ENCODE measurements around the gene ELAVL1. TPM values are rescaled to one million over a fixed set of nuclear protein-coding genes. Genes with fewer than 3 reads are reported as not detected.

ELAVL1 gene
- polyA plus RNA-seq, 3 donors: 15.2 to 29.7 (median 16.9) TPM

DNA sequence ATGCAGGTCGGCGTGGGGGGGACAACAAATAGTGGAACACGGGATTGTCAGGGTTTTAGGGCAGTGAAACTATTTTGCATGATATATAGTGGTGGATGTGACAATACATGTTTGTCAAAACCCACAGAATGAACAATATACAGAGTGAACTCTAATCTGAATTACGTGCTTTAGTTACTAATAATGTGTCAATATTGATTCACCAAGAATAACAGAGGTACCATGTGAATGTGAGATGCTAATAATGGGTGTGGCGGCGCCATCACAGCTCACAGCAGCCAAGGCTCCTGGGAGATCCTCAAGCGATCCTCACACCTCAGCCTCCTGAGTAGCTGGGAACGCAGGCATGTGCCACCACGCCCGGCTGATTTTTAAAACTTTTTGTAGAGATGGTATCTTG, 12.9 kb downstream of the ELAVL1 start:
- WGBS, 3 donors: 56 to 91% (median 84%) methylated on average over 10 of the region's 10 CpGs
- no peak overlapping the region for H3K27ac ChIP-seq (ENCODE audit: low read depth, low read length)

DNA sequence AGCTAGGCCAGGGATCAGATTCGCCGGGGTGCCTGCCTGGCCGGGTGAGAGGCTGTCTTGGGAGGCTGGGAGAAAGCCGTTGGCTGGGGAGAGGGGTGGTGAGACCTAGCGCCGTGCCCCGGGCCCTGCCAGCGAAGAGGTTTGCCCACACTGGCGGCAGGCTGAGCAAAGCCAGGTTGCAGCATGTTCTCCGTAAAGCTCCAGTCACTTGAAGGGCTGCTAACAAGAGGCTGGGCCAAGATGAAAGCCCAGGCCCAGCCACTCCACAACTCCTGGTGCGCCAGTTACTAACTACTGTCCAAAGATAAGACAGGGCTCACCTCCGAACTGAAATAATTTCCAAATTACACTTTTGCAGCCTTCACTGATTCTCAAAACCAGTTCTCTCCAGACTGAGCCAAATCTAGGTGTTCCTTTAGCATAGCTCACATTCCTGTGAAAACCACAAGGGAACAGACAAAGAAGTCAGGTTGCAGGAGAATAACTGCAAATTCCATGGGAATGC, 16.3 kb downstream of the ELAVL1 start:
- 86 to 92% (median 88%) methylated on average over 12 of the region's 12 CpGs for WGBS, 3 donors
- no peak overlapping the region for H3K27ac ChIP-seq (ENCODE audit: low read depth, low read length)

DNA sequence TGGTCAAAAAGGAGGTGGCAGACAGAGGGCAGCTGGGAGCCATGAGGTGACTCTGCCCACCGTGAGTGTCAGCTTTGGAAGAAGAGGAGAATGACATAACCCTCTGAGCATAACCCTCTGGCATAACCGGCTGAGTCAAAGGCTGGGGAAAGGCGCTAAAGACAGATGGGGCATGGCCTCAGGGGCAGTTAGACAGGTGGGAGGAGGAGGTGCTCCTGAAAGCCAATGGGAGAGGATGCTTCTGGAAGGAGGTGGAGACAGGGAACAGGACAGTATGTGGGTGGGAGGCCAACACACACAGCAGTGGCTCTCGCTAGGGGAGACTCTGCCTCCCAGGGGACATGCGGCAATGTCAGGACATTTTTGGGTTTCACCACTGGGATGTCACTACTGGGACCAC, 17.1 kb downstream of the ELAVL1 start:
- no peak overlapping the region for H3K27ac ChIP-seq (ENCODE audit: low read depth, low read length)
- WGBS, 3 donors: 70 to 80% (median 72%) methylated on average over 5 of the region's 5 CpGs

DNA sequence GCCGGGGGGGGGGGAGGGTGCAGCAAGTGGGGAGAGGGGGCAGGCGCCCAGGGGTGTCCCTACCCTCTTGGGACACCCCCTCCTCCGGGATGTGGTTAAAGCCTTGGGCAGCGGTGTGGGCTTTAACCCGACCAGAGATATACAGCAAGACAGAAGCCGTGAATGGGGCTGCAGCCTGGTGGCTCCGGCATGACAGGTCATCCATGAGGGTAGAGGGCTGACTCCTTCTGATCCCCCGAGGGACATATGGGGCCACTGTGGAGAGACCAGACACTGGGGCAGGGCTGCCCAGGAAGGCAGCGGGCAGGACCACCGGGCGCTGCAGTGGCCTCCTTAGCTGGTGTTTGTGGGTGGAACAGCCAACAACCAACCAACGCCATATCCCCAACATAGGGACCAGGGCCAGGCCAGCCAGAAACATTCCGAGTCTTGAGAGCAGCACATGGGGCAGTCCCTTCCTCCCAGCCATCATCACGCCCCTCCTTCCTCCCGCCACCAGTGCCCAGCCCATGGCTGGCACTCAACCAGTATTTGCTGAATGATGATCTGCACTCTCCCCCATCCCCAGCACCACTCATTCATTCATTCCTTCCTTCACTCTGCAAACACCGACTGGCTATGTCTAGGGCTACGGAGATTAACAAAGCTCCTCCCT, 18.2 kb downstream of the ELAVL1 start:
- 79 to 86% (median 82%) methylated on average over 16 to 17 of the region's 17 CpGs for WGBS, 3 donors
- no peak overlapping the region for H3K27ac ChIP-seq (ENCODE audit: low read depth, low read length)

DNA sequence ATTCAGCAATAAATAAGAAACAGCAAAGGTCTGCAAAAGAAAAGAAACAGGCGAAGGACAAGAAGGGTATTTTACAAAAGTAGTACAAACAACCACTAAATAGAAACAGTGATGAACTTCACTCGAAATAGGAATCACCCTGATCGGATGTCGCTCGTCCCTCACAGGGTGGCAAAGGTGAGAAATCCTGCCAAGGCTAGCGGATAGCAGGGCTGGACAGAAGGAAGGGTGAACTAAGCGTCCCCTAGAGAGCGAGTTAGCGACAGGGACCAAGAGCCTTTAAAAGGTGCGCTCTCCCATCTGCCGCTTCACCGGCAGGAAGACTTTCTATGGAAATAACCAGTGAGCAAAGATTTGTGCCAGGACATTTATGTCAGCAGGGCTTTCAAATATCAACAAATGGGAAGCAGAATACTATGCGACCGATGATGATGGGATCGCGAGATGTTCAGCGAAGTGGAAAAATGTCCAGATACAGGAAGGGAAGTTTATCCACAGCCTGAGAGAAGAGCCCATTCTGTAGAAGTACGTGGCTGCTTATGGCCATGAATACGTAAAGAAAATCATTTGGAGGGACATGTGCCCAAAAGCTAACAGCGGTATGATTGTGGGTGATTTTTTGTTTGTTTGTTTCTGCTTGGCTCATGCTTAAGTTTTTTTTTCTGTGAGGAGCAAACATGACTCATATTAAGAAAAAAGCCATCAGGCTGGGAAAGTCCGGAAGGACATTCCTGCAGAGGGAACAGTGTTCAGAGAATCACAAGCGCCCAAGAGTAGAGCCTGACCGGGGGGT, 18.9 kb downstream of the ELAVL1 start:
- H3K27ac ChIP-seq (ENCODE audit: low read depth, low read length): no peak overlapping the region

DNA sequence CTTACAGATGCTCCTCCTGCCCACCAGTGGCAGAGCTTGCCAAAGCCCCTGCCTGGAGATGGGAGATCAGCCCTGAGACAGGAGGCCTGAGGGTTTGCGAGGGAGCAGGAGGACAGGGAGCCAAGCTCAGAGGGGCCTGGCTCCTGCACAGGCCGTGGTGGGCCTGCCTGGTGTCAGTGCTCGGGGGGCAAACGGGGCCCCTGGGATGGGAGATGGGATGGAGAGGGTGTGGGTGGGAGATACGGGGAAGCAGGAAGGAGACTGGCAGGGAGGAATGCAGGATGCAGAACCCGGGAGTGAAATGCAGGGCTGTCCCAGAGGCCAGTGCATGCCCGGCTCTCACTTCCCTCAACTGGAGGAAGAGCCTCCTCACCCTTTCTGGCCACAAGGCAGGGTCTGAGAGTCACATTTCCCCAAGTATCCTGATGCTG, 19.9 kb downstream of the ELAVL1 start:
- WGBS, 3 donors: 80 to 93% (median 84%) methylated on average over 7 of the region's 7 CpGs

More for the DNA sequence above, 18.9 kb downstream of the ELAVL1 start:
- 73 to 79% (median 77%) methylated on average over 23 of the region's 23 CpGs for WGBS, 3 donors

DNA sequence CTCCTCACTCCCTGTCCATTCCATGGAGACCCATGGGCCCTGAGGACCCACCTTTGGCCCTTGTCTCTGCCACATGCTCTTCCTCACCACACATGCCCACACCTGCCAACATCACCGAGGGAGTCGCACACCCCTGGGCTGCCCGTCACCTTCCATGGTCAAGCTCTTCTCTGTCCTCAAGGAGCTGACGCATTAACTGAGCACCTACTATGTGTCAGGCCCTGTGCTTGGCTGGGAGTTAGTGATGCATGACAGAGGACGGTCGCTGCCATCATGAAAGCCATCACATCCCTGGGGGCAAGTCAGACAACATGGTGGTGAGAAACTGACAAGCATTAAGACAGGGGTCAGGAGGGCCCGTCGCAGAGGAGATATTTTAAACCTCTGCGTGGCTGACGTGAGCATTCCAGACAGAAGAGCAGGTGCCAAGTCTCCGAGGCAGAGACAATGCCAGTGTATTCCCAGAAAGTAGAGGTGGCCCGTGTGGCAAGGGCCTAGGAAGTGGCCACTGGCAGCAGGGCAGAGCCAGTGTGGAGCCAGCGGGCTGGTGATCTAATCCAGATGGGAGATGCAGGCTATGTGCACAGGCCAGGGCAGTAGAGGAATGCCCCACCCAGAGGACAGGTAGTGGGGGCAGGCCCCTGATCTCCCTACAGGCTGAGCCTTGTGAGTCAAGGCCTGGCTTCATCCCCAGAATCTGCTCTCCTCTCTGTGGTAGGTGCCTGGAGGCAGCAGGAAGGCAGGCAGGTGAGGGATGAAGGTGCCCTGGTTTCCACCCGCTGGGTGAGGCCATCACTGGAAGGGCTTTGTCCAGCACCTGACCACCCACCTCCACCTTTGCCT, 21.2 kb downstream of the ELAVL1 start:
- no peak overlapping the region for H3K27ac ChIP-seq (ENCODE audit: low read depth, low read length)
- 92 to 95% (median 94%) methylated on average over 14 of the region's 14 CpGs for WGBS, 3 donors

More for the DNA sequence above, 19.9 kb downstream of the ELAVL1 start:
- no peak overlapping the region for H3K27ac ChIP-seq (ENCODE audit: low read depth, low read length)

DNA sequence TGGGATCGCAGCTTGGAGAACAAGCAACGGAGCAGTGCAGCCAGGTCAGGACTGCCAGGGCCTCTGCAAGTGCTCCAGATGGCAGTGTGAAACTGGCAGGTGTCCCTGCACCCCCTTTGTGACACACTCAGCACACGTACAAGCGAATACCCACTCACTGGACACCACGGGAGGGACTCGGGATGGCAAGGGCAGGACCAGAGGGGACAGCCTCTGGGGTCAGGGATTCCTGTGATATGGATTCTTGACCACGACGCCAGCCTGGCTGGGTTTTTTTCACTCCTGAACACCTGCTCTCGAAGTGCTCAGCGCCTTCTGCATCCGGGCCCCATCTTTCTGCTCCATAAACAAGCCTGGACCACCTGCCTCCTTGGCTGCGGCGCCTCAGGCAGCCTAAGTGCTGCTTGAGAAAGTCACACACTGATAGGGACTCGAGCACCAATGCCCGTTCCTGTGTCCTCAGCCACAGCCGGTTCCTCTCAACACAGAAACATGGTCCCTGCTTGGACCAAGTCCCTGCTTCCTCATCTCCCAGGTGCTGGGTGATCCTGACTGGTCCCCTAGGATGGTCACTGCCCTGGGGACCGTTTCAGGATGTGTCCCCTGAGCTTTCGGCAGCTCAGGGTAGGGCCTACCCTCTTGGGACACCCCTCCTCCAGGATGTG, 22.0 kb downstream of the ELAVL1 start:
- H3K27ac ChIP-seq (ENCODE audit: low read depth, low read length): no peak overlapping the region
- 89 to 92% (median 91%) methylated on average over 18 of the region's 18 CpGs for WGBS, 3 donors

DNA sequence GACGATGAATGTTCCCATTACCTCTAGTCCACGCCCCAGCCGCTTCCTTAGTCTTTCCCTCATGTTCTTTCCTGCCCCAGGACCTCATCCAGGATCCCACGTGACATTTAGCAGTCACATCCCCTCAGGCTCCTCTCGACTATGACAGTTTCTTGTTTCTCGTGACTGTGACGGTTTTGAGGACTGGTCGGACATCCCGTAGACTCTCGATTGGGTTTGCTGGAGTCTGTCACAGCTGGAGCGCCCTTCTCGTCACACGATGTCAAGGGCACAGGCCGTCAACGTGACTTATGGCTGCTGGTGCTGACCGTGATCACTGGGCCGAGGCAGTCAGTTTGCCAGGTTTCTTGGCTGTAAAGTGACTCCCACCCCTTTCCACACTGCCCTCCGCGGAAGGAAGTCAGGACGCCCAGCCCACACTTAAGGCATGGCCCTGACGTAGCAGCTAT, 22.8 kb downstream of the ELAVL1 start:
- 71 to 73% (median 72%) methylated on average over 21 of the region's 21 CpGs for WGBS, 3 donors

DNA sequence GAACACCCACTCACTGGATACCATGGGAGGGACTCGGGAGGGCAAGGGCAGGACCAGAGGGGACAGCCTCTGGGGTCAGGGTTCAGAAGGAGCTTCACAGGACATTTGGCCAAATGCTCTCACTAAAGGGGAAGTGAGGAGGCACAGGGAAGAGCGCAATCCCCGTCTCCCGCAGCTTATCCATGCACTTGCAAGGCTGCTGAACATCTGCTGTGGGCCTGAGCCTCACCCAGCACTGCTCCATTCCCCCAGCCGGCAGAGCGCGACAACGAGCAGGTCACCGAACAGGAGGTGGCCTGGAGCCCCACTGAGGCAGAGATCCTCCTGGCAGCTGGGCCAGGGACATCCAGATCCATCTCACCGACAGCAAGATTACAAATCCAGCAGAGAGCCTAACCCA, 23.3 kb downstream of the ELAVL1 start:
- H3K27ac ChIP-seq (ENCODE audit: low read depth, low read length): no peak overlapping the region
- 80 to 88% (median 88%) methylated on average over 10 of the region's 10 CpGs for WGBS, 3 donors

More for the DNA sequence above, 22.8 kb downstream of the ELAVL1 start:
- H3K27ac ChIP-seq (ENCODE audit: low read depth, low read length): no peak overlapping the region

DNA sequence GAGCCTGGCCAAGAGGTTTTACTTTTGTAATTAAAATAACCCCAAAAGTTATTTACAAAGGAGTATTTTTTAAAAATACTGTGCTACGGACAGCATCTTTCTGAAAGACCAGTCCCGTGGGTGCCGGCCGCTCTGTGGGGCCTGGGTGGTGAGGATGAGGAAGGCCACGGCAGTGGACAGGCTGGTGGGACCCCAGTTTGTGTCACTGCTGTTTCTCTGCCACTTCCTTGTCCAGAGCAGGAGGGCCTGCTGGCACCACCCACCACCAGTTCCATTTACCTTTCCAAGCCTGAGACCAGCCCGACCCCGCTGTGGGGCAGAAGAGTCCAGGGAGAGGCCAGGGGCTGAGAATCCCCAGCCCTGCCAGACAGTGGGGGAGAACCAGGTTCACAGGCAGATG, 23.8 kb downstream of the ELAVL1 start:
- 94 to 96% (median 94%) methylated on average over 7 of the region's 7 CpGs for WGBS, 3 donors
- H3K27ac ChIP-seq (ENCODE audit: low read depth, low read length): no peak overlapping the region

DNA sequence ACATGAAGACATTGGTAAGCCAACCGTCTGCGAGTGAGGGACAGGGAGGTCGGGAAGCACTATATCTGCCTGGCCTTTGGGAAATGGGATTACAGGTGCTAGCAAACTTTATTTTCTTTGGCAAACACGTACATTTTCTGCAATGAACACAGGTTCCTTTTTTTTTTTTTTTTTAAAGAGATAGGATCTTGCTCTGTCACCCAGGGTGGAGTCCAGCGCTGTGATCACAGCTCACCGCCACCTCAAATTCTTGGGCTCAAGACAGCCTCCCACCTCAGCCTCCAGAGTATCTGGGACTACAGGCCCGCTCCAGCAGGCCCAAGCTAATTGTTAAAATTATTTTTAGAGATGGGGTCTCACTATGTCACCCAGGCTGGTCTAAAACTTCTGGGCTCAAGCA, 24.2 kb downstream of the ELAVL1 start:
- H3K27ac ChIP-seq (ENCODE audit: low read depth, low read length): no peak overlapping the region
- WGBS, 3 donors: 77 to 88% (median 88%) methylated on average over 7 of the region's 7 CpGs

DNA sequence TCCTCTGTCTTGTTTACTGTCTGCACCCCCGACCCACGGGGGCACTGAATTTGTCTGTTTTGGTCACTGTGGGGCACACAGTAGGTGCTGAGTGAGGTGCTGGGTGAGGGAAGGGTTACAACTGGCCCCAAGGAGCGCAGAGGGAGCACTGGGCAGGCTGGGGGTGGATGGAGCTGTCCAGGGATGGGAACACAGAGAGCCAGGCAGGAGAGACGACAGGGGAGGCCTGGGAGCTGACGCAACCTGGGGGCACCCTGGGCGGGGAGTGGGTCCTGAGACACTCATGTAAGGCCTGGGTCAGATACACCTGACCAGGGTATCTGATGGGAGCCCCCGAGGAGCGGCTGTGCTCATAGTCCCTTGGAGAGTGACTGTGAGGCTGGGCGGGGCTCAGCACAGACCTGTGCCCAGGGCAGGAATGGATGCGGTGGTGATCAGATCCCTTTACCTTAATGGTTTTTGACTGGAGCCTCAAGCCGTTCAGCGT, 24.8 kb downstream of the ELAVL1 start:
- 86 to 92% (median 87%) methylated on average over 12 of the region's 12 CpGs for WGBS, 3 donors
- no peak overlapping the region for H3K27ac ChIP-seq (ENCODE audit: low read depth, low read length)

DNA sequence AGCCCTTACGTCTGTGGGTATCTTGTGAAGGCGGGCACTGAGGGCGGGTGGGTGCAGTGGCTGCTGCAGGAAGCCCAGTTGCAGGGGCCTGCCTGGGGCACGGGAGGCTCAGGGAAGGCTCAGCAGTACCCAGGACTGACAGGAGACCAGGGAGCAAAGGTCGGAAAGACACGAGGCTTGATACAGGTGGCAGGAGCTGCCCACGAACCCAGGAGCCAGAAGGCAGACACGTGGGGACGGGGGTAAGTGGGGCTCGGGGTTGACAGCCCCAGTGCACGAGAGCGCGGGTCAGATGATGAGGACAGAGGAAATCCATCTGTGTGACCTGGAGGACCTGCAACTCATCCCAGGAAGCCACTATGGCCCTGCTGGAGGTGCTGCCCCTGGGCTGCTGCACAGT, 25.3 kb downstream of the ELAVL1 start:
- WGBS, 3 donors: 83 to 93% (median 92%) methylated on average over 13 of the region's 13 CpGs
- no peak overlapping the region for H3K27ac ChIP-seq (ENCODE audit: low read depth, low read length)

DNA sequence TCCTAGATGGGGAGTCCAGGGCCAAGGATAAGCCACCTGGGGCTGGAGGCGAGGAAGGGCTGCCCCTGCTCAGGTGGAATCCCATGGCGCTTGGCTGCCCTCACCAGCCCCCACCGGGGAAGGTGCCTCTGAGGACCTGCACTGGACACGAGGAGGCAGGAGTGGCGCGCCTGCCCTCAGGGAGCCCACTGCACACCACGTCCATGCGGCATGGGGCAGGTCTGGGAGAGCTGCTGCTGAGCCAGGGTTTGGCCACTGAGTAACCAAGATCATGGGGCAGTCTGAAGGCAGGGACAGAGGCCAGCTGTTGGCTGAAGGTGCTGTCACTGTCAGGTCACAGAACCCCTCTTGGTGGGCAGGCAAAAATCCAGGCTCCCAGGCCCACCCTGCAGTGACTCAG, 25.9 kb downstream of the ELAVL1 start:
- WGBS, 3 donors: 85 to 90% (median 85%) methylated on average over 8 of the region's 8 CpGs
- H3K27ac ChIP-seq (ENCODE audit: low read depth, low read length): no peak overlapping the region

DNA sequence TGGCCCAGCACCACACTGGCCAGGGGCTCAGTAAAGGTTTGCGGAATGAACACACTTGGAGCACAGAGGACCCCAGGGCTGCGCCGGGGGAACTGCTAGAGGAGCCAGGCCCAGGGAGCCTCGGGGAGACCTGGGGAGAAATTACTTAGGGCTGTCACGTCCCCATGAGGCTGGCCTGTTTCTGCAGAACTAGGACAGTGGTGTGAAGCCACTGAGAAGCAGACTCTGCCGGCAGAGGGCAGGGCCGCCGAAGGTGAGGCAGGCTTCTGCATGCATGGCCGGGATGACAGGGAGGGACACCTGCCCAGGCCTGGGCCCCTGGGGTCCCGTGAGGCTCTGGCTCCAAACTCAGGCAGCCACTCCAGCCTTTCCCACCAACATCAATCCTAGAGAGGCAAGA, 26.4 kb downstream of the ELAVL1 start:
- H3K27ac ChIP-seq (ENCODE audit: low read depth, low read length): no peak overlapping the region
- 79 to 91% (median 87%) methylated on average over 10 of the region's 10 CpGs for WGBS, 3 donors

DNA sequence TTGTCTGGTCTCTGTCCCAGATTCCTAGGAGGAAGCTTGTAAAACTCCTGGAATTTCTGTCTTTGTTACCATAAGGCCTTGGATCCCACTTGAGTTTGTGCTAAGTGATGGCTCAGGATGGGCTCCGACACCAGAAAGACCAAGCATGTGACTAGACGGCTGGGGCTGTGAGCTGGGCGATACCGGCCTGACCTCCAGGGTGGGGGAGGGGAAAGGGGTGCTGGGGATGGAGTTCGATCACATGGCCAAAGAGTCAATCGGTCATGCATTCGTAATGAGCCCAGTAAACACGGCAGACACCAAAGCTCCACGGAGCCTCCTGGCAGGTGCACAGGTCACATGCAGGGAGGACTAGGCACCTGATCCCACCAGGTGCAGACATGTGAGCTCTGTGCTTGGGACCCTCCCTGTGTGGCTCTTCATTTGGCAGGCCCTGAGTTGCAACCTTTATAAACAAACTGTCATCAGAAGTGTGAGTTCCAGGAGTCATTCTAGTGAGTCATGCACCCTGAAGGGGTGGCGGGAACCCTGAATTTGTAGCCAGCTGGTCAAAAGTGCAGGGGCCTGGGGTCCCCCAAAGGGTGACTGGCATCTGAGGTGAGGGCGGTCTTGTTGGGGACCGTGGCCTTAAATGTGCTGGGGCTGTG, 27.1 kb downstream of the ELAVL1 start:
- H3K27ac ChIP-seq (ENCODE audit: low read depth, low read length): no peak overlapping the region
- 84 to 87% (median 85%) methylated on average over 12 of the region's 12 CpGs for WGBS, 3 donors

DNA sequence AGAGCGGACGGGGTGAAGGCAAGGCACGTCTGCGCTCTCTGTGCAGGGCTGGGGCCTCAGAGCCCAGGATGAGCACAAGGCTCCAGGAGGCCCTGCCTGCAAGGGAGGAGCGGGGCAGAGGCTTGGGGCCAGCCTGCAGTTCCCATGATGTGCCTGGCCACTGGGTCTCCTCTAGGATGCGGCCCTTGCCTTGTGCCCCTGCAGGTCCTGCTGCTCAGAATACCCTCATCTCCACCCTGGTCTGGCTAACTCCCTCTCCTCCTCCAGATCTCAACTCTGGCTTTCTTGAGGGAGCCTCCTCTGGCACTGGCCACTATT, 27.8 kb downstream of the ELAVL1 start:
- WGBS, 3 donors: 92 to 97% (median 96%) methylated on average over 6 of the region's 6 CpGs

More for the DNA sequence above, 27.8 kb downstream of the ELAVL1 start:
- H3K27ac ChIP-seq (ENCODE audit: low read depth, low read length): no peak overlapping the region

Data from adipose tissue (tissue), 3 donors.